GM10248 (cell line): ENCODE measurements around the gene DDX41.
A peak's percentile ranks its signal among the peaks of the same experiment; 100 is the strongest.

ENCODE experiments used
- CTCF ChIA-PET: fragments of 300-600 bp; sonication (Branson Sonifier 250); formaldehyde crosslinking; extraction: SDS; loops from one replicate; lab custom pipeline; 2021; ENCODE audit warnings: antibody characterized with exemption; lab: Yijun Ruan, JAX
- POLR2A ChIA-PET: fragments of 350-650 bp; sonication (Branson Sonifier 250); formaldehyde crosslinking; extraction: SDS; loops from one replicate; lab custom pipeline; 2020; ENCODE audit warnings: antibody characterized with exemption; lab: Yijun Ruan, JAX
- DNase-seq: peaks from one replicate; pipeline ENCODE4 v3.0.0; 2012; ENCODE audit errors: extremely low spot score
- TF ChIP-seq, protein P1 (sequence below): IDR thresholded peaks from 2 replicates; pipeline ENCODE4 v1.5.1; 2012; ENCODE audit warnings: mild to moderate bottlenecking, low read depth; ENCODE audit errors: extremely low read depth, missing control alignments, control extremely low read depth

The DDX41 gene

DNA sequence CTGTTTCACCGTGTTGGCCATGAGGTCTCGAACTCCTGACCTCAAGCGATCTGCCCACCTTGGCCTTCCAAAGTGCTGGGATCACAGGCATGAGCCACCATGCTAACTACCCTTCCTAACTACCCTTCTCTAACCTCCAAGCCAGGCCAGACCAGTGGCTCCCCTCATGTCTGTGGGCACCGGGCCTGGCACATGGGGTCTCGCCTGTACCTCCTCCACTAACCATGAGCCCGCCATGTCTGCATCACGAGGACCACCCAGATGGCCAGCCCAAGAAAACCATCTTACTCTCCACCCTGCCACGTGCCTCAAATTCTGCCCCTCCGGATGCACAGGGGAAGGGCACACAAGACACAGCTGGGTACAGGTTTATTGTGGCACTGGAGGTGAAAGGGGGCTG, 33.7 kb downstream of the DDX41 start:
- TF ChIP-seq, protein P1, sequence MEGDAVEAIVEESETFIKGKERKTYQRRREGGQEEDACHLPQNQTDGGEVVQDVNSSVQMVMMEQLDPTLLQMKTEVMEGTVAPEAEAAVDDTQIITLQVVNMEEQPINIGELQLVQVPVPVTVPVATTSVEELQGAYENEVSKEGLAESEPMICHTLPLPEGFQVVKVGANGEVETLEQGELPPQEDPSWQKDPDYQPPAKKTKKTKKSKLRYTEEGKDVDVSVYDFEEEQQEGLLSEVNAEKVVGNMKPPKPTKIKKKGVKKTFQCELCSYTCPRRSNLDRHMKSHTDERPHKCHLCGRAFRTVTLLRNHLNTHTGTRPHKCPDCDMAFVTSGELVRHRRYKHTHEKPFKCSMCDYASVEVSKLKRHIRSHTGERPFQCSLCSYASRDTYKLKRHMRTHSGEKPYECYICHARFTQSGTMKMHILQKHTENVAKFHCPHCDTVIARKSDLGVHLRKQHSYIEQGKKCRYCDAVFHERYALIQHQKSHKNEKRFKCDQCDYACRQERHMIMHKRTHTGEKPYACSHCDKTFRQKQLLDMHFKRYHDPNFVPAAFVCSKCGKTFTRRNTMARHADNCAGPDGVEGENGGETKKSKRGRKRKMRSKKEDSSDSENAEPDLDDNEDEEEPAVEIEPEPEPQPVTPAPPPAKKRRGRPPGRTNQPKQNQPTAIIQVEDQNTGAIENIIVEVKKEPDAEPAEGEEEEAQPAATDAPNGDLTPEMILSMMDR: no peak
- POLR2A ChIA-PET: interaction anchor here (0.7 kb wide), 1 partner anchor 12 kb away, joined by 5 read pairs; no protein-coding TSS in a partner anchor
- no peak for DNase-seq
- CTCF ChIA-PET: no interaction called here

GRCh38 chr5:177482359-177482795, 34.4 kb downstream of the DDX41 start:
- TF ChIP-seq, protein P1: no peak
- POLR2A ChIA-PET: interaction anchor here (0.7 kb wide), 1 partner anchor 13 kb away, joined by 5 read pairs; no protein-coding TSS in a partner anchor
- CTCF ChIA-PET: no interaction called here

DNA sequence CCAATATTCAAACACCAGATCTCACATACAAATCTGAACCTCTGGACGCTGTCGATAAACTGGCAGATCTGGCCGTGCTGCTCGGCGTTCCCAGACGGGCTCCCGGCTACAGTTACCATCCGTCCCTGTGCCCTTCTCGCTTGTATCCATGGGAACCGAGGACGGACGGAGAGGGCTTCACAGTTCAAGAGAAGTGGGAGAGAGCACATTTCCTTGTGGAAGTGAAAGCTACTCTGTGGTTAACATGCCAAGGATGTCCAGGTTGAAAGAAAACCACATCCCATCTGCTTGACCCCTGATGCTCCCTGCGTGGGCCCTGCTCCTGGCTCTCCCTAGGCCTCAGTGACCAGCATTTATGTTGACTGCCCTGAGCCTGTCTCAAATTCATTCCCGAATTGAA, 37.0 kb downstream of the DDX41 start:
- ChIA-PET POLR2A (no interaction called here), CTCF (interaction anchor here (0.9 to 7.1 kb wide), 9 partner anchors 11 to 162 kb away, joined by 3 to 59 read pairs (median 9); partner anchors contain the start of gene PDLIM7)
- TF ChIP-seq, protein P1: no peak
- DNase-seq: no peak

More at GRCh38 chr5:177482359-177482795, 34.4 kb downstream of the DDX41 start:
- no peak for DNase-seq

DNA sequence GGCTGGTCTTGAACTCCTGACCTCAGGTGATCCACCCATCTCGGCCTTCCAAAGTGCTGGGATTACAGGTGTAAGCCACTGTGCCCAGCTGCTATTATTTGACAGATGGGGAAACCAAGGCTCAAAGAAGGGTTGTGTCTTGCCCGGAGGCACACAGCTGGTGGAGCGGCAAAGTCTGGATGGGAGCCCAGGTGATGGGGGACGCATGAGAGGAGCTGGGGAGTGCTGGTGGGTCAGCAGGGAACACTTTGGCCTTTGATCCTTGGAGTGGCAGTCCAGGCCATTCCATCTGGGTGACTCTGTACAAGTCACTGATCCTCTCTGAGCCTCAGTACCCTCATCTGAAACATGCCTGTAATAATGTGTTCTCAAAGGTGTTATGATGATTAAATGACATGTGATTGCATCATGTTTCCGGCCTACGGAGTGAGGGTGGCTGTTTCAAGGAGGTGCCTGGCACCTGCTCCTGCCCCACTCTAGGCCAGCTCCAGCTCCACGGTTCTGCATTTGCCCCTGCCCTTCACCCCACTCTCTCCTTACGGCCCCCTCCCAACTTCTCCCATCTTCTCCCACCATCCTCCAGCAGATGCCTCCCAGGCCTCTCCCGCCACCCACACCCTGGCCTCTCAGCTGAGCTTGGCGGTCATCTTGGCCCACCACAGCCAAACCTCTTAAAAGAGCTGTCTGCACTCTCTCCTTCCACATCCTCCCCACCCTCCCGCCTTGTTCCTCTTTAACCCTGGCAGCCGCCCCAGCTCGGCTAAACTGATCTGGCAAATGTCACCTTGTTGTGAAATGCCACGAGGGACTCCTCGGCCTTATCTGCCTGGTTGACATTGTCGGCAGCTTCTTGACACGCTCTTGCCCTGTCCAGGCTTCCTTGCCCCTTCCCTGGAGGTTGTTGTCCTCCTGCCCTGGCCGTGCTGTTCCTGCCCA, 37.8 kb downstream of the DDX41 start:
- ChIA-PET CTCF (interaction anchor here (0.7 to 7.1 kb wide), 14 partner anchors 8 to 161 kb away, joined by 3 to 59 read pairs (median 7); partner anchors contain the start of genes LMAN2 and PDLIM7), POLR2A (interaction anchor here (0.6 kb wide), 1 partner anchor 8 kb away, joined by 6 read pairs; no protein-coding TSS in a partner anchor)
- TF ChIP-seq, protein P1: no peak
- DNase-seq: peak; percentile 35

DNA sequence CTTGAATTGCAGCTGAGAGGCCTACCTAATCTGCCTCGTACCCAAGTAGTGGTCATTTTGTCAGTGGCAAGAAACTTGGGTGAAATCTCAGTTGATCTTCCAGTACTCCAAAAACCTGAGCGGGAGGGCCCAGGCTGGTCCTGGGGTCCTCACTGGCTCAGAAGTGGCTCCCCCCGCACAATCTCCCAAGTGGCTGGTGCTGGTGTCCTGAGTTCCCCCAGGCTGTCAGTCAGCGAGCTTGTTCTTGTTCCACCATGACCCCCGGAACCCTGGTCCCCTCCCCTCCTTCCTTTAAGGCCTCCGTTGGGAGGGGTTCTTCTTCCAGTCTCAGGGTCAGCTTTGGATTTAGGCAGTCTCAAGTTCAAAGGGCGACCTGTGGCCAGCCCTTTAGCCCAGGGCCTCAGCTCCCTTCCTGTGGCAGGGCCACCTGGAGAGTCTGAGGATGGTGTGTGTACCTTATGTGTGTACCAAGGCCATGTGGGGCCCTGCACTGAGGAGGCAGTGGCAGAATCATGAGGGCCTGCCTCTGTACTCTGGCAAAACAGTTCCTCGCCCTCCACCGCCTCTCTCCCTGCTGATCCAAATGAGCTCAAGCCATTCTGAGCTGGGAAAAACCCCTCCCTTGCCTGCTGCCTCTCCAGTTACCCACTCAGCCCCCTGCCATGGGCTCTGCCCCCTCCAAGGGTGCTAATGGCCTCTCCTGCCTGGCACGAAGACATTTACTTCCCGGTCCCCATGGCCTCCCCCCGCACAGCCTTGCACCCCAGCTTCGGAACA, 38.9 kb downstream of the DDX41 start:
- TF ChIP-seq, protein P1: no peak
- no peak for DNase-seq
- CTCF ChIA-PET: interaction anchor here (0.9 to 7.1 kb wide), 16 partner anchors 9 to 406 kb away, joined by 3 to 59 read pairs (median 7); partner anchors contain the start of genes LMAN2 and PDLIM7
- POLR2A ChIA-PET: interaction anchor here (0.7 kb wide), 1 partner anchor 345 kb away, joined by 4 read pairs; no protein-coding TSS in a partner anchor
